ENCODE data around the gene MOB1B. TPM values are rescaled to one million over a fixed set of nuclear protein-coding genes. Genes with fewer than 3 reads are reported as not detected.

MOB1B gene
- polyA plus RNA-seq, 1 donor: 27.4 TPM

- no peak for DNase-seq
Measured at GRCh38 chr4:70914631-70915030, 12.5 kb downstream of the MOB1B start.

- DNase-seq: no peak
Measured at GRCh38 chr4:70915036-70915815, 13.1 kb downstream of the MOB1B start.

GRCh38 chr4:70915874-70916559, 13.8 kb downstream of the MOB1B start:
- no peak for DNase-seq

GRCh38 chr4:70920592-70920991, 18.4 kb downstream of the MOB1B start:
- DNase-seq: no peak

- no peak for DNase-seq
Measured at GRCh38 chr4:70925418-70925817, 23.2 kb downstream of the MOB1B start.

- no peak for DNase-seq
Measured at GRCh38 chr4:70925899-70926635, 23.9 kb downstream of the MOB1B start.

GRCh38 chr4:70927502-70928137, 25.5 kb downstream of the MOB1B start:
- no peak for DNase-seq

GRCh38 chr4:70930530-70931256, 28.5 kb downstream of the MOB1B start:
- DNase-seq: no peak

GRCh38 chr4:70931347-70931746, 29.2 kb downstream of the MOB1B start:
- no peak for DNase-seq

- DNase-seq: no peak
Measured at GRCh38 chr4:70932984-70933383, 30.8 kb downstream of the MOB1B start.

- no peak for DNase-seq
Measured at GRCh38 chr4:70935038-70935695, 33.0 kb downstream of the MOB1B start.

GRCh38 chr4:70936200-70936787, 34.1 kb downstream of the MOB1B start:
- DNase-seq: no peak

- DNase-seq: no peak
Measured at GRCh38 chr4:70938086-70938485, 35.9 kb downstream of the MOB1B start.

GRCh38 chr4:70940134-70940533, 38.0 kb downstream of the MOB1B start:
- no peak for DNase-seq

GRCh38 chr4:70943114-70943513, 40.9 kb downstream of the MOB1B start:
- no peak for DNase-seq

- DNase-seq: no peak
Measured at GRCh38 chr4:70945046-70945445, 42.9 kb downstream of the MOB1B start.

- DNase-seq: no peak
Measured at GRCh38 chr4:70945452-70946055, 43.4 kb downstream of the MOB1B start.

- no peak for DNase-seq
Measured at GRCh38 chr4:70946939-70947338, 44.8 kb downstream of the MOB1B start.

GRCh38 chr4:70948665-70949260, 46.6 kb downstream of the MOB1B start:
- DNase-seq: no peak

GRCh38 chr4:70954032-70954431, 51.9 kb downstream of the MOB1B start:
- DNase-seq: no peak
